GM23248 (cell line): ENCODE results near the gene EMP2. TPM values are rescaled to one million over a fixed set of nuclear protein-coding genes. Genes with fewer than 3 reads are reported as not detected.

ENCODE experiments used
- DNase-seq: peaks from one replicate; pipeline ENCODE4 v3.0.0-alpha.2; 2015
- H2AFZ ChIP-seq: fragments of 200-600 bp; sonication (generic); 2 replicates; pipeline ENCODE4 v1.6.1; 2016; ENCODE audit warnings: antibody characterized with exemption
- H3F3A ChIP-seq: fragments of 200-600 bp; sonication (generic); 2 replicates; pipeline ENCODE4 v1.6.1; 2016; ENCODE audit warnings: mild to moderate bottlenecking, antibody characterized with exemption, mixed run types; ENCODE audit not compliant: insufficient read depth
- H3K27ac ChIP-seq: fragments of 200-600 bp; sonication (generic); 2 replicates; pipeline ENCODE4 v1.5.1; 2016; ENCODE audit warnings: mild to moderate bottlenecking
- H3K27me3 ChIP-seq: fragments of 200-600 bp; sonication (generic); replicated peaks from 2 replicates; pipeline ENCODE4 v1.6.1; 2016; ENCODE audit warnings: mild to moderate bottlenecking; ENCODE audit not compliant: insufficient read depth
- H3K36me3 ChIP-seq: fragments of 200-600 bp; sonication (generic); 2 replicates; pipeline ENCODE4 v1.6.1; 2016; ENCODE audit warnings: low read depth, mild to moderate bottlenecking
- H3K4me1 ChIP-seq: fragments of 200-600 bp; sonication (generic); 2 replicates; pipeline ENCODE4 v1.6.1; 2016; ENCODE audit warnings: mild to moderate bottlenecking; ENCODE audit not compliant: insufficient read depth
- H3K4me2 ChIP-seq: fragments of 200-600 bp; sonication (generic); one replicate; pipeline ENCODE4 v1.6.1; 2016; ENCODE audit warnings: mild to moderate bottlenecking; ENCODE audit not compliant: unreplicated experiment
- H3K4me3 ChIP-seq: fragments of 200-600 bp; sonication (generic); 2 replicates; pipeline ENCODE4 v1.5.1; 2016; ENCODE audit warnings: mild to moderate bottlenecking
- H3K79me2 ChIP-seq: fragments of 200-600 bp; sonication (generic); 2 replicates; pipeline ENCODE4 v1.6.1; 2016; ENCODE audit warnings: mild to moderate bottlenecking; ENCODE audit not compliant: insufficient read depth
- H3K9ac ChIP-seq: fragments of 200-600 bp; sonication (generic); 2 replicates; pipeline ENCODE4 v1.6.1; 2016; ENCODE audit warnings: mild to moderate bottlenecking
- H3K9me2 ChIP-seq: fragments of 200-600 bp; sonication (generic); 2 replicates; pipeline ENCODE4 v1.6.1; 2016; ENCODE audit warnings: mixed run types, mild to moderate bottlenecking, moderate library complexity; ENCODE audit not compliant: insufficient read depth
- H3K9me3 ChIP-seq: fragments of 200-600 bp; sonication (generic); one replicate; pipeline ENCODE4 v1.6.1; 2017; ENCODE audit warnings: low read depth
- H4K20me1 ChIP-seq: fragments of 200-600 bp; sonication (generic); 2 replicates; pipeline ENCODE4 v1.6.0; 2016; ENCODE audit not compliant: insufficient read depth
- EZH2 ChIP-seq: fragments of 200-600 bp; sonication (generic); IDR thresholded peaks from 2 replicates; pipeline ENCODE4 v1.6.1; 2018; ENCODE audit warnings: antibody characterized with exemption, mild to moderate bottlenecking; ENCODE audit not compliant: insufficient read depth, poor library complexity, severe bottlenecking
- EZH2phosphoT487 ChIP-seq: fragments of 200-600 bp; sonication (generic); IDR thresholded peaks from 2 replicates; pipeline ENCODE4 v1.6.1; 2018; ENCODE audit warnings: antibody characterized with exemption, moderate library complexity, mild to moderate bottlenecking, low read depth; ENCODE audit not compliant: insufficient read depth
- WGBS, 2 experiments: methylation state at CpG; one replicate each; pipeline ENCODE4 v1.1.6; 2015 to 2017; ENCODE audit warnings: low lambda C conversion rate in 2 of 2, low coverage in 1 of 2; ENCODE audit errors: missing lambda C conversion rate in 2 of 2; 5-methylcytosine and 5-hydroxymethylcytosine counted together
- in situ Hi-C: fragments of 300-500 bp; cut with MboI; formaldehyde crosslinking; loops from 2 replicates; pipeline ENCODE4 v1.15.0; 2020
- polyA plus RNA-seq: library from polyadenylated mRNA; unstranded; fragments of >200 nt; fragmentation: Nextera tagmentation; extraction: Ambion mirVana; gene quantifications from 2 replicates; pipeline ENCODE4 v1.2.1, GENCODE V29; 2016
- total RNA-seq: library from RNA; depleted of rRNA; stranded (reverse); fragments of >200 nt; shearing (Covaris generic); gene quantifications from 2 replicates; pipeline ENCODE4 v1.2.3, GENCODE V29; 2014

Gene EMP2
- total and polyA plus RNA-seq, 2 experiments from 2014 or later: 26.0 to 73.7 TPM

GRCh38 chr16:10552281-10552680, 28.1 kb downstream of the EMP2 start:
- in situ Hi-C loops: no loop called here
- Histone ChIP-seq H3F3A (no peaks in the 10 kb centered on the region), H3K27ac (no peak overlapping the region), H3K9ac (no peak overlapping the region), H3K9me2 (no peaks in the 10 kb centered on the region), H3K27me3 (no peaks in the 10 kb centered on the region), H2AFZ (no peak overlapping the region), H3K9me3 (no peaks in the 10 kb centered on the region), H4K20me1 (no peaks in the 10 kb centered on the region), H3K36me3 (peaks cover 7% of the 10 kb centered on the region; the same call in 1 of the 2 replicates), H3K79me2 (peaks cover 37% of the 10 kb centered on the region), H3K4me2 (no peak overlapping the region), H3K4me3 (no peak overlapping the region), H3K4me1 (no peaks in the 10 kb centered on the region)
- WGBS, 2 experiments: 73 to 77% methylated on average over 2 of the region's 2 CpGs
- peak; percentile 21 for DNase-seq
- no peak for TF ChIP-seq EZH2phosphoT487

- H4K20me1 ChIP-seq: no peaks in the 10 kb centered on the region
- H3K9me2 ChIP-seq: no peaks in the 10 kb centered on the region
- no peaks in the 10 kb centered on the region for H3K4me1 ChIP-seq
- DNase-seq: no peak
- peaks cover 7% of the 10 kb centered on the region; the same call in 1 of the 2 replicates for H3K36me3 ChIP-seq
- no peak overlapping the region for H3K4me2 ChIP-seq
- H3K27me3 ChIP-seq: no peaks in the 10 kb centered on the region
- H3K79me2 ChIP-seq: peaks cover 34% of the 10 kb centered on the region
- in situ Hi-C loops: no loop called here
- no peak overlapping the region for H3K4me3 ChIP-seq
- no peak overlapping the region for H2AFZ ChIP-seq
- H3K27ac ChIP-seq: no peak overlapping the region
- no peak overlapping the region for H3K9ac ChIP-seq
- no peak for TF ChIP-seq EZH2
- no peak for TF ChIP-seq EZH2phosphoT487
- no peaks in the 10 kb centered on the region for H3K9me3 ChIP-seq
- whole genome bisulfite sequencing, 2 experiments: 83 to 91% methylated on average over 2 of the region's 2 CpGs
- H3F3A ChIP-seq: no peaks in the 10 kb centered on the region
Observed at GRCh38 chr16:10551881-10552280, 28.5 kb downstream of the EMP2 start.

GRCh38 chr16:10548404-10548803, 32.0 kb downstream of the EMP2 start:
- no peak for DNase-seq

GRCh38 chr16:10547708-10548107, 32.7 kb downstream of the EMP2 start:
- DNase-seq: no peak
- no peaks in the 10 kb centered on the region for H3K27me3 ChIP-seq
- WGBS, 2 experiments: 97% methylated on average over 6 of the region's 6 CpGs
- no peaks in the 10 kb centered on the region for H3K79me2 ChIP-seq
- H3K27ac ChIP-seq: no peak overlapping the region
- H3K4me3 ChIP-seq: no peak overlapping the region
- H4K20me1 ChIP-seq: no peaks in the 10 kb centered on the region
- H3K9me2 ChIP-seq: no peaks in the 10 kb centered on the region
- TF ChIP-seq EZH2: no peak
- no peak for TF ChIP-seq EZH2phosphoT487
- in situ Hi-C loops: no loop called here
- H3K4me1 ChIP-seq: no peaks in the 10 kb centered on the region
- H3K36me3 ChIP-seq: peaks cover 10% of the 10 kb centered on the region; the same call in 1 of the 2 replicates
- H3F3A ChIP-seq: no peaks in the 10 kb centered on the region
- H2AFZ ChIP-seq: no peak overlapping the region
- H3K4me2 ChIP-seq: no peak overlapping the region
- no peaks in the 10 kb centered on the region for H3K9me3 ChIP-seq
- no peak overlapping the region for H3K9ac ChIP-seq

More at GRCh38 chr16:10548404-10548803, 32.0 kb downstream of the EMP2 start:
- Histone ChIP-seq H2AFZ (no peak overlapping the region), H3K9me3 (no peaks in the 10 kb centered on the region), H3K36me3 (peaks cover 7% of the 10 kb centered on the region; the same call in 1 of the 2 replicates), H3K4me1 (no peaks in the 10 kb centered on the region), H3K4me2 (no peak overlapping the region), H3K79me2 (no peaks in the 10 kb centered on the region), H3K27ac (no peak overlapping the region), H3F3A (no peaks in the 10 kb centered on the region), H3K27me3 (no peaks in the 10 kb centered on the region), H3K4me3 (no peak overlapping the region), H3K9ac (no peak overlapping the region), H3K9me2 (no peaks in the 10 kb centered on the region), H4K20me1 (no peaks in the 10 kb centered on the region)
- 100% methylated on average over 1 of the region's 1 CpG for WGBS, 2 experiments
- in situ Hi-C loops: no loop called here
- TF ChIP-seq EZH2phosphoT487: no peak
- TF ChIP-seq EZH2: no peak
